ENCODE data around the gene MCM8.

GRCh38 chr20:5979801-5980200 lies 29.3 kb downstream of the MCM8 start:
- TF ChIP-seq CTCF (IDR thresholded peaks at IDR 0.05), result no peak
- no peak for TF ChIP-seq POLR2AphosphoS5 (IDR thresholded peaks at IDR 0.05)
